ENCODE measurements around the gene DOCK4. TPM values are rescaled to one million over a fixed set of nuclear protein-coding genes. Genes with fewer than 3 reads are reported as not detected.

Gene DOCK4
- total RNA-seq, 1 donor from 2014 or later = 109 TPM

DNA sequence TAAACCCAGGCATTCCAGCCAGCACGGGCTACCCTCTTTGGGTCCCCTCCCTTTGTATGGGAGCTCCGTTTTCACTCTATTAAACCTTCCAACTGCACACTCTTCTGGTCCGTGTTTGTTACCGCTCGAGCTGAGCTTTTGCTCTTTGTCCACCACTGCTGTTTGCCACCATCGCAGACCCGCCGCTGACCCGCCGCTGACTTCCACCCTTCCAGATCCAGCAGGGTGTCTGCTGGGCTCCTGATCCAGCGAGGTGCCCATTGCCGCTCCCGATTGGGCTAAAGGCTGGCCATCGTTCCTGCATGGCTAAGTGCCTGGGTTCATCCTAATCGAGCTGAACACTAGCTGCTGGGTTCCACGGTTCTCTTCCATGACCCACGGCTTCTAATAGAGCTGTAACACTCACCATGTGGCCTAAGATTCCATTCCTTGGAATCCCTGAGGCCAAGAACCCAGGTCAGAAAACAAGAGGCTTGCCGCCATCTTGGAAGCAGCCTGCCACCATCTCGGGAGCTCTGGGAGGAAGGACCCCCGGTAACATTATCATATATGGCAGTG lies 14.8 kb upstream of the DOCK4 start:
- DNase-seq = no peak

DNA sequence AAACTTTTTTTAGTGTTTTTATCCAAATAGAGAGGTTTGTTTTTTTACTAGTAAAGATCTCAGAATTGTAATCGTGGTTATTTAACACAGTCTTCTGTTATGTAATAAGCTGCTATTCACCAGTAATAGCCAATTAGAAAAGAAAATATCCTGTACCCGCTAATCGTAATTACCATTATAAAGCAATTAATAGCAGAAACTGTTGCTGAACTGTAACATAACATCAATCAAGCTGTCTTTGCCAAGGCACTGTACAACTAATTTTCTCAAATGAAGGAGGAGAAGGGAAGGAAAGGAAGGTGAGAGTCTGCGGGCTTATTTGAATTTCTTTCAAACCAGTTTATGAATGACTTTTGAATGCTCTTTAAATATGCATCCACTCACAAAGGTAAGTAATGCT lies 9.6 kb upstream of the DOCK4 start:
- no peak for DNase-seq

DNA sequence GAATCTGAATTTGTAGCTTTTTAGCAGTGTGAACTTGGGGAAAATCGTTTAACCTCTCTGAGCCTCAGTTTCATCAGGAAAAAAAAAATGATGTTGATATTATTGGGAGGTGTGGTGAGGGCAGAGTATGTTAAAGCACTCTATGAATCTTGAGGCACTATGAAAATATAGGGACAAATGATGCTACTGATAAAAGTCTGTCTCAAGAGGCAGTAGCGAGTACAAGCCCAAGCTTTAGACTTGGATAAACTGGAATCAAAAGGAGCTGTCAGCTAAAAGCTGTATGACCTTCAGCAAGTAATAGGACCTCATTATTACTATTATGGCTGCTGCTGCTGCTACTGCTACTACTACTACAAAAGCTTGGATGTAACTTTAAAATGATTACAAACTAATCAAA lies 8.7 kb upstream of the DOCK4 start:
- DNase-seq = no peak

DNA sequence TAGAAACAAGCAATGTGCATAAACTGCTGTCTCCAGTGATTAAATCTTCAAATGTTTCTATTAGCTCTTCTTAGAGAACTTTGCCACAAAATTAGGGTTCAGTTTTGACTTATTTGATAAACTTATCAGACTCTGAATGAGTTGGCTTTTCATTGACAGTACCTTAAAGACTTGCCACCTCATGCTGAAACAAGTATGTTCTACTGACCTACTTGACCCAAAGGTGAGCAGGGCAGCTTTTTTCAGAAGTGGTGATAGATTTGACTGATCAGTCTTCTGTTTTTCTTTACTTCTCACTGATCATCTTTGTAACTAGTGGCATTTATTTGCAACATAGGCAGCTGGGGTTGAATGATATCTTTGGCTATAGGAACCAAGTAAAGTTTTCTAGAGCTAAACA lies 8.1 kb upstream of the DOCK4 start:
- DNase-seq = no peak

DNA sequence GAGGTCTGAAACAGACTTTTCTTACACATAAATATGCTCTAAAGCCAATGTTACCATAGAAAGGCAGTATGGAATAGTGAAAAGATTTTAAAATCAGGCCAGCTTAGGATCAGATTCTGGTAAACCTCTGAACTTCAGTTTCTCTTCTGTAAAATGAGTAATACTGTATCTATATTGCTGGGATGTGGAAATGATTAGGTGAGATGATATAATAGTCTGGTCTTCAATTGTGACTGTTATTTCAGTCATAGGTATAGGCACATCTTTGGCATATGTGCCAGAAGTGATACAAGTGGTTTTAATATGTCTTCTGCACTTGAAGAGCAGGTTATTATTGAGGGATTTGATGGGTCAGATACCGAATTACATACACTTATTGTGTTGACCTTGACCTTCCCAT lies 7.5 kb upstream of the DOCK4 start:
- no peak for DNase-seq

DNA sequence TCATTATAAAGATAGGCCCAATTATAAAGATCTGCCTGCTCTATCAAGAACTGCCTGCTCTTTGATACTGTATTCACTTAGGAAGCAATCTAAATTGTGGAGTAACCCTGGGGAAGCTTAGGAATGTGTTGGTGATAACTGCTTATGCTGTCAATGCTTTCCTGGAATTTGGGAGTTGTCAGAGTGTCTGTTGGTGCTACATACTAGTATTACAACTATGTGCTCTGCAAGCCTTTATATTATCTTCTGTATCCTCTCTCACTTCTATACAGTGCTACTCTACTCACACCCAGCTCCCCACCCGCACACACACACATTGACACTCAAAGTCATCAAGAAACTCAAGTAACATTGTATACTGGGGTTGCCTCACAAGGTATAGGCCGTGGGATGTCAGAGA lies 6.4 kb upstream of the DOCK4 start:
- DNase-seq = no peak

DNA sequence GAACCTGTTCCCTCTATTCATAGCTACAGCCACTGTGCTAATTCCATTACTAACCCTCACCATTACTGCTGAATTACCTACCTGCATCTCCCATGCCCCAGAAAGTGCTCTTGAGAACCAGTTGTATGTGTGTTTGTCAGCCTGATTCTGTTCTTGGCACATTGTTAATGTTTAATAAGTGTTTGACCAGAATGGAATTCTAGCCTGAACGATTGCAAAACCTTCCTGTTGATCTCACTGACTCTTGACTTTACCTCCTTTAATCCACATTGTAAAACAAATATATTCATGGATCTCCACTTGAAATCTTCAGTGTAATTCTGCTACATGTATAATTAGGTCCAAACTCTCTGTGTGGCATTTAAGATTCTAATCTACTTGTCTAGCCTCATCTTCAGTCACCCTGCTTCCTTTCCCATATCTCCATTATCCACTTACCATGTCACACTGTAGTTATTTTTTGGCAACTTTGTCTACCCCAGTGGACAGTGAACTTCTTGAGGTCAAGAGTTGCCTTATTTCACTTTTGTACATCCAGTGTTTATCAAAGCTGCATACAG lies 5.2 kb upstream of the DOCK4 start:
- no peak for DNase-seq

DNA sequence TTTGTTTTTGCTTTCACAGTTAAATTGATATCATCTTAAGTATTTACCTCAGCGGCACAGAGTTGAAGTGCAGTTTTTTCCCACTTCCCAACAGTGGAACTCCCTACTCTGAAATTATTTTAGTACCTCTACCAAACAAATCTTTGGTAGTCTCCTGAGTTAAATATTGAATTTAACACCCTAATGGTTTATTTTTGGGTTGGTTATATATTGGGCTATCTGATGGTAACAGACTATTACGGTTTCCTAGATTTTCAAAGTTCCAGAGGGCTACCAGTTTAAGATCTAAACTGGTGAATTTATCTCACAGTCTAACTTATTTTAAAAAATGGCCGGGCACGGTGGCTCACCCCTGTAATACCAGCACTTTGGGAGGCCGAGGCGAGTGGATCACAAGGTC lies 1.6 kb upstream of the DOCK4 start:
- DNase-seq = no peak

DNA sequence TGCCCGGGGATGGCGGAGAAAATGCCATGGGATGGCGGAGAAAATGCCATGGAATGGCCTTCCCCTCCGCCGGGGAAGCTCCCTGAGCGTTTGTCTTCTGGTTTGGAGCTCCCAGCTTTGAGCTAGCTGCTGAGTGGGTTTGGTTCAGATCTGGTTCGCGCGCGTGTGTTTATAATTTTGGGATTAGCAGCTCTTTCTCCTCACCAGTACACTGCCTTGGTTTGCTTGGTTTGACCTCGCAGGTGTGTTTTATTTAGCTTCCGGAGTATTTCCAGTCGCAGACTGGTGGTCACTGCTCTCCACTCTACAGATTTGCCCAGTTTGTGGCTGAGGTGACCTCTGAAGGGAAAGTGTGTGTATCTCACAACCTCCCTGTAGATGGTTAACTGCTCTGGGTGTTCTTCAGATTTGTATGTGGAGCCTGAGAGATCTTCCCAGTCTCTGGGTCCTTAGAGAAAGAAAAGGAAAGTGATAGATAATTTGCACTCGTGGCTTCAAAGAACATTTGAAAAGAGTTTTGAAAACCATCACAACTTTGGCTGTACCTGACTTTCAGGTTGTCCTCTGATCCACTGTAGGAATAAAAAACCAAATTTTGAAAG lies 893 bp upstream of the DOCK4 start:
- DNase-seq = no peak

DNA sequence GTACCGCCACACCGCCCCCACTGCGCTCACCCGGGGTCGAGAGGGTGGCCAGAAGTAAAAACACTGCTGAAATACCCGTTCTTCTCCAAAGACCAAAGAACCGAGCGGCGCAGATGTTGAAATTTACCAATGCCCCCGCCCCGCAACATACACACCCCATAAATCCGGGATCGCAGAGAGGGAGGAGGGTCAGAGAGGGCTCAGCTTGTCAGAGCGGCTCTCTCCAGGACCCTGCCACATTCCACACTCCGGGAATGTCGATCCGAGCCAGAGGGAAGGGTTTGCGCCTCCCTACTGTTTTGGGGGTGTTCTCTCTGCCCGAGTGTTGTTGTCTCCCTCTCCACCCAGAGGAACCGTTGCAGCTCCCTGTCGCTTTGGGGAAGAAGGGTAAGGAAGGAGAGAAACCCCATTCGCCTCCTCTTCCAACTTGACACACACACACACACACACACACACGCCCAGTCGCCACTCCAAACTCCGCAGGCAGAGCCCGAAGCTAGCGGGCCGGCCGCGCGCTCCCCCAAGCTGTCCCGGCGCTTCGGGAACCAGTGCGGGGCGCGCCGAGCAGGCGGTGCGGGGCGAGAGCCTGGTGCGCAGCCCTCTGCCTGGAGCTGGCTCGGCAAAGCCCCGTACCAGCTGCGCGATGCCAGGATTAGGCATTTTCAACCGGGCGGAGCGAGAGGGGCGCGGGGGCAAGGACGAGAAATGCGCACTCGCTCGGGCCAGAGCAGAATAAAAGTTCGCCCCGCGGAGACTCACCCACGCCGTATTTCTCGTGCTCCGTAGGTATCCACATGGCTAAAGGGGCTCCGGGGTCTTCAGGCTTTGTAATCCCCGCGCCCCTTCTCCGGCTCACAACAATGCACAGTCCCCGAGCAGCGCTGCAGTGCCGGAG lies 609 bp downstream of the DOCK4 start:
- peak; percentile 54 for DNase-seq

DNA sequence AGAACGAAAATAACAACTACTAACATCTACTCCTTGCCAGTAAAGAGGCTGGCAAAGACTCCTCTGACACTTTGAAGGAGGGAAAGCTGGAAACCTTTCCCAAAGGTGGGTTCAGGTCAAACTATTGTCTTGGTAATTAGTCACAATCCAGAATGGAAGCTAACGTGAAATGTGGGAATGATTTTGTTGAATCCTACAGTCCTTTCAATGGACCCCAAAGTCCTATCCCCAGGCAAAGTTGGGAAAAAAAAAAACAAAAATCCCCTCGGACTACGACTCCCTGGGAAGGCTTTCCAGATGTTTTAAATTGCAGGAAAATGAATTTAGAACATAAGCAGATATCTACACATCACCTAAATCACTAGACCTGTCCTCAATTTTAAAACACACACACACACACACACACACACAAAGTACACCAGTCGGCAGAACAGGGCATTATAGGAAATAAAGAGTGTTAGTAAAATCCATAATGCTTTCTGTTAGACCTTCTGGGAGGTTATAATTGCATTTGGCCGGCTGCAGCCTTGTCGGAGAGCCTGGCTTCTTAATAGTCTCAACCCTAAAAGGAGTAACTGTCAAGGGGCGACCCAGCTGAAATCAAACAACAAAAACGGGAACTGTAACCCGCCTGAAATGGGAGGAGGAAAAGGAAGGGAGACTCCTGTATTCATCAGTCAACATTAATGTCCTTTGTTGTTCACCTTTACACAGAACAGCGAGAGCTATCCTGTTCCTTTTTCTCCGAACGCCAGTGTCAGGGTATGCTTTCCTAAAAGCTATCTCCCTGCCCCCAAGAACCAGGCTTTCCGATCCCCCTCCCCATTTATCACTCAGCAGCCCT lies 1.5 kb downstream of the DOCK4 start:
- no peak for DNase-seq

DNA sequence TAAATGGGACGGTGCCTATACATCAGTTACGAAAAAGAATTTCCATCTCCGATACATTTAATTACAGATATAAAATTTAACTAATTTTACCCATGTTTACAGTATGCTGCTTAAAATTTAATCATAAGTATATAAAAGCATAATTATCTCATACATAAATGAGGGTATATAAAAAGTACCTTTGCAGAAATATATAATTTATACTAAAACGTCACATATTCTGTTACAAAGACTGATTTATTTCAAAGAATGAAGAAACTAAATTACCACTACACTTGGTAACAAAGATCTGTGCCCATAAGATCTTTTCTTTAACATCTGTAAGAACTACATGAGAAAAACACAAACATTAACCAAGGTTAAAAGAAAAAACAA lies 2.8 kb downstream of the DOCK4 start:
- DNase-seq = no peak

DNA sequence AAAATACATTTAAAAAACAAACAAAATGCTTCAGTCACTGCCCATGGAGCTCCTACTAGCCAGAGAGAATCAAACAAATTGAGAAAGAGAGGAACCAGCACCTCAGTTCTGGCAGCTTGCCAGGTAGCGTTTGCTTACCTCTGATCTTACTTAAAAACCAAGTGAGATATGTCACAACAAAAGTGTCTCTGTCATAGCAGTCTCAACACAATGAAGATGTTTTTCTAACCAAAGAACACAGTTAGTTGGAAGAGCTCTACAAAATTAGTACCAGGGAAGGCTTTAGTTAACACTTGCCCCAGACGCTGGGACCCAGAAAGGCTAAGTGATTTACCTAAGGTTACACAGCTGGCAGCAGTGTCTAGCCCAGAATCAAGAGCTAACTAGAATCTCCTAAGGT lies 3.4 kb downstream of the DOCK4 start:
- DNase-seq = no peak

DNA sequence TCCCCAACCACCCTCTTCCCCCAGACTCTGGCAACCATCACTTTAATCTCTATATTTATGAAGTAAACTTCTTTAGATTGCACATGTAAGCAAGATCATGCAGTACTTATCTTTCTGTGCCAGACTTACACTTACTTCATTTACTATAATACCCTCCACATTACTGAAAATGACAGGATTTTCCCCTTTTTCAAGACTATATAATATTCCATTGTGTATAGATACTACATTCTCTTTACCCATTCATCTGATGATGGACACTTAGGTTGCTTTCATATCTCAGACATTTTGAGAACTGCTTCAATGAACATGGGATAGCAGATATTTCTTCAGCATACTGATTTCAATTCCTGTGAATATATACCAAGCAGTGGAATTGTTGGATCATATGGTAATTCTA lies 4.4 kb downstream of the DOCK4 start:
- DNase-seq = no peak

DNA sequence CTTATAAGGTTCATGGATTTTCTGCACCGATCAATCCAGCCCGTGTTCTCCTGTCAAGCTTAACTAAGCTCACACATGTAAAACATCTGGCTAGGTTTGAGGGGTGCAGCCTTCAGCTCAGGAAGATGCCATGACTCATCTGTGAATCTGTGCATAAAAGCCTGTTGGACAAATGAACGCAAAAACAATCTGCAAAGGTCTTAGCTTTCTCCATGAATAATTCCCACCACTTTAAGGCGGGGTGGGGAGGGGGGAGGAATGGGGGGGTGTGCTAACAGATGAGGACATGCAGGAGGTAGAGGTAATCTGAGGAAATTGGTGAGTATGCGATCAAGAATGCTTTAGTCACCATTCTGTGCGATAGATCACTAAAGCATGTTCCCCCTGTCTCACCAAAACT lies 4.8 kb downstream of the DOCK4 start:
- DNase-seq = no peak

DNA sequence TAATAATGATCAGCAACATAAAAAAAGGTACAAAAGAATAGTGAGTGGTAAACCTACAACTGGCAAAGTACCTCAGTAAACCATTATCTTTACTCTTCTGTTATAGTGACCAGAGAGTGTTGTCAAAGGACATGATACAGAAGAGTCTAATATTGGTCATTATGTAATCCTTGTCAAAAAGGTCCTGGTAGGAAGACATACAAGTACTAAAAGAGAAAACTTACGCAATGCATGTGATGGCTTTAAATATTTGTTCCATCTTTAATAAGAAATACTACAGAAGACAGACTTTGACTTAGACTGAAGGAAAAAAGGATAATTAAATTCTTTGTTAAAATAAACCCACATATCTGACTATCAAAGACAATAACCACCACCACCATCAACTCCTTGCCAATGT lies 6.5 kb downstream of the DOCK4 start:
- DNase-seq = no peak

DNA sequence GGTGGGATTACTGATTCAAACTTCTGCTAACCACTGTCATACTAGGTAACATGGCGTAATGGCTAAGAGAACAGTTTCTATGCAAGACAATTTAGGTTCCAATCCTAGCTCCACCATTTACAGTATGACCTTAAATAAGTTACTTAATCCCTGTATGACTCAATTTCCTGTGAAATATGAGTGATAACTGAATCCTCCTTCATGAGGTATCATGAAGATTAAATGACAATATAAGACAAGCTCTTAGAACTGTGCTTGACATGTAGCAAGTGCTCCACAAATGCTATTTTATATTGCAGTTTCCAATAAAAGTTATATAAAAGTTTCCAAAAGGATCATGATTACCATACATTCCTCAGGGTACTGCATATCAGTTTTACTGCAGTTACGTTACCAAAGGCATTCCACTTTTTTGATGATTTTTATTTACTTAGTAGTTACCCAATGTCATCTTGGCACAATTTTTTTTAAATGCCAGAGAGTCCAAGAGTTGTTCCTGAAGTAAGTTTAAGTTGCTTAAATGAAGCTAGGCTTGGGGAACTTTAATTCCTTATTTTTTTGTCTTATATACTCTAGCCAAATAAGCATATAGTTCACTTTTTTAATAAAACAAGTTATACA lies 7.1 kb downstream of the DOCK4 start:
- DNase-seq = no peak

DNA sequence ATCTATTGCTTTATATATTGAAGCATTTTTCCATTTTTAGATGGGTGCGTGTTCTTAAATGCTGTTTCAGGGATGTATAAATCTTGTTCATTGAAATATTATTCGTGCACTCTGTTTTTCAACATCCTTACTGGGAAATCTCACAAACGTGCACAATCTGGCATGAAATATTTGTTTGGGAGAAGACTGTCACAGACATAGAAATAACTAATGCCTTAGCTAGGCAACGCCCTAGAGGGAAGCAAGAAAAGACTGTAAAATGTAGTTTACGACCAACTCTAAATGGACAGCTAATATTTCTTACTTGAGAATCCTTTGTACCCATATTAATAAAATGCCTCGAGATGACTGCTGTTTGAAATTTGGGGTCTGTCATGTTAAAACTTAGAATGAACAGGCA lies 8.9 kb downstream of the DOCK4 start:
- no peak for DNase-seq

DNA sequence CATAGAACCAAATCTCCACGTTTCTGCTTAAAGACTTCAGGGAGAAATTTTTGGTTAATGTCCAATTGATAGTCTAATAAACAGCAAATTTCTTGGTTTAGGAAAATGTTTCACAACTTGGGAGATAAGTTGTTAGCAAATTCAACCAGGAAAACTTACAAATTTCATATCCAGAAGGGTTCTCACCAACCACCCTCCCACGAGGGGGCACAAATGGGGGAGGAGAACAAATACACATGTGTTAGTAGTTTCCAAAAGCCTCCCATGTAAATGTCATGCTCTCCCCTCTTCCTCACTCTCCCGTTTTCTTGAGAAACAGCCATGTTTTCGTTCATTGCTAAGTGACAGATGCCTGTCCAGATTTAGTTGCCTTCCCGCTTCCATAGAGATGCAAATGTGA lies 10.5 kb downstream of the DOCK4 start:
- no peak for DNase-seq

DNA sequence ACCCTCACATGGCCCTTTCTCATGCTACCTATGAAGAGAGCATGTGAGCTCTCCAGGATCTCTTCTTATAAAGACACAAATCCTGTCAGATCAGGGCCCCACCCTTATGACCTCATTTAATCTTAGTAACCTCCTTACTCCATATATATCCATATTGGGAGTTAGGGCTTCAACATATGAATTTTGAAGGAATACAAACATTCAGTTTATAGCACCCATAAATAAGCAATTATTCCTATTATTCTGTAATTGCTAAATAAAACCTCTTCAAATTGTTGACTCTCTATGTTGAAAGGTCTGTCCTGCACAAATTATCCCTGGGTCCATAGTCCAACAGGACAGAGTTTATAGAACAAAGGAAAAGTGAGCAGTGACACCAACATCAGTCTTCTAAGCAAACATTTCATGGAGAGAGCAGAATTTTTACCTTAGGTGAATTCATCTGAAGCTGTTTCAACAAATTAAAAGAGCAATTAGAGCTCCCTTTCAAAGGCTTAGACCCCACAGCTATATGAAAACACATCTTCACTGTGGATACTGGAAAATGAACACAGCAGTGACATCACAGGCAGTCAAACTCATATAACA lies 12.2 kb downstream of the DOCK4 start:
- DNase-seq = no peak

DNA sequence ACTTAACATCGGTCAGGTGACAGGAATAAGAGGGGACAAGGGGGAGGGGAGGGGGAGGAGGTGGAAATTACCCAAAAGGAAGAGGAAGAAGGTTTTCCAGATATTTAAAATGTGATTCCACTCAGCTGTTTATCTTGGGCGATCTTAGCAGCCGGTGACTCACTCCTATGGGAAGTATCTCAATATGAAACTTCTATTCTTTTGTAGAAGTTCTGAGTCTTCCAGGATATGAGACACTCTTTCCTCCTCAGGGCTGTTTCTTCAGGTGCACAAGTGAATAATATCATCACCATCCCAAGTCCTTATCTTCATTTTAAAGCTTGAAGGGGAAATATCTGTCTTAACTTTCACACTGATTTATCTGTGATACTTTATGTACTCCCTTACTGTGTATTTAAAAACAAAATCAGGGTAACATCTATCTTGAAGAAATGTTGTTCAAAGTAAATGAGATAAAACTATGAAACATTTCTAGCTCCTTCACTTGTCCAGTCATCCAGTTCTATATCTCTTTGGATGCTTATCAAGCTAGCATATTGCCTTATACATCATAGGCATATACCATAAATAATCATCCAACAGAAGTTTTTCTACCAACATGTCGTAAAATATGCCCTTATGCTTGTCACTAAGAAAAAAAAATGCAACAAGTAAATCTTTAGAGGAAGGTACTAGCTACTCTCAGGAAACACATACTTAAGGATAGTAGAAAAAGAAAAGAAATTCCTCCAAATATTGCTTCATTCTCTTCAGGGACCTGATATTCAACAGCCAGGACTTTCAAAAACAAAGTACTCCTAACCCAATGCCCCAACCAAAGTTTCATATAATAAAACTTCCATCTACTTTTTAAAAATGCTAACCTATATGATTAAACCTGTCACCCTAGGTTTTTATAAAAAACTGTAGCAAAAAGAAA lies 13.7 kb downstream of the DOCK4 start:
- DNase-seq = no peak
